ENCODE data around the gene GAS7.
A peak's percentile ranks its signal among the peaks of the same experiment; 100 is the strongest.

The GAS7 gene

DNA sequence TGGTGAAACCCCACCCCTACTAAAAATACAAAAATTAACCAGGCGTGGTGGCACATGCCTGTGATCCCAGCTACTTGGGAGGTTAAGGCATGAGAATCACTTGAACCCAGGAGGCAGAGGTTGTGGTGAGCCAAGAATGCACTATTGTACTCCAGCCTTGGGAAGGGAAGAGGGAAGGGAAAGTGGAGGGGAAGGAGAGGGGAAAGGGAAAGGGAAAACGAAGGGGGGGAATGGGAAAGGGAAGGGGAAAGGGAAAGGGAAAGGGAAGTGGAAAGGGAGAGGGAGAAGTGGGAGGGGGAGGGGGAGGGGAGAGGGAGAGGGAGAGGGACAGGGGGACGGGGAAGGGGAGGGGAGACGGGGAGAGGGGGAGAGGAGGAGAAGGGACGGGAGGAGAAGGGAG lies 122.5 kb downstream of the GAS7 start:
- TF ChIP-seq, protein P1, sequence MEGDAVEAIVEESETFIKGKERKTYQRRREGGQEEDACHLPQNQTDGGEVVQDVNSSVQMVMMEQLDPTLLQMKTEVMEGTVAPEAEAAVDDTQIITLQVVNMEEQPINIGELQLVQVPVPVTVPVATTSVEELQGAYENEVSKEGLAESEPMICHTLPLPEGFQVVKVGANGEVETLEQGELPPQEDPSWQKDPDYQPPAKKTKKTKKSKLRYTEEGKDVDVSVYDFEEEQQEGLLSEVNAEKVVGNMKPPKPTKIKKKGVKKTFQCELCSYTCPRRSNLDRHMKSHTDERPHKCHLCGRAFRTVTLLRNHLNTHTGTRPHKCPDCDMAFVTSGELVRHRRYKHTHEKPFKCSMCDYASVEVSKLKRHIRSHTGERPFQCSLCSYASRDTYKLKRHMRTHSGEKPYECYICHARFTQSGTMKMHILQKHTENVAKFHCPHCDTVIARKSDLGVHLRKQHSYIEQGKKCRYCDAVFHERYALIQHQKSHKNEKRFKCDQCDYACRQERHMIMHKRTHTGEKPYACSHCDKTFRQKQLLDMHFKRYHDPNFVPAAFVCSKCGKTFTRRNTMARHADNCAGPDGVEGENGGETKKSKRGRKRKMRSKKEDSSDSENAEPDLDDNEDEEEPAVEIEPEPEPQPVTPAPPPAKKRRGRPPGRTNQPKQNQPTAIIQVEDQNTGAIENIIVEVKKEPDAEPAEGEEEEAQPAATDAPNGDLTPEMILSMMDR (IDR thresholded peaks at IDR 0.05; ENCODE audit: insufficient read depth, low read depth, low read length, missing control alignments), result no peak

GRCh38 chr17:10073941-10074340 lies 124.5 kb downstream of the GAS7 start:
- no peak for DNase-seq (ENCODE audit: low read depth)
- TF ChIP-seq, protein P1 (IDR thresholded peaks at IDR 0.05; ENCODE audit: insufficient read depth, low read depth, low read length, missing control alignments), result no peak

More for the DNA sequence above, 122.5 kb downstream of the GAS7 start:
- DNase-seq (ENCODE audit: low read depth), result no peak
- H3K4me3 ChIP-seq (ENCODE audit: low read length), result no peak overlapping the region

GRCh38 chr17:10072556-10073425 lies 125.6 kb downstream of the GAS7 start:
- no peak overlapping the region for H3K4me3 ChIP-seq (ENCODE audit: low read length)
- DNase-seq (ENCODE audit: low read depth), result peak; percentile 50
- TF ChIP-seq, protein P1 (IDR thresholded peaks at IDR 0.05; ENCODE audit: insufficient read depth, low read depth, low read length, missing control alignments), result no peak

More at GRCh38 chr17:10073941-10074340, 124.5 kb downstream of the GAS7 start:
- H3K4me3 ChIP-seq (ENCODE audit: low read length), result no peak overlapping the region

DNA sequence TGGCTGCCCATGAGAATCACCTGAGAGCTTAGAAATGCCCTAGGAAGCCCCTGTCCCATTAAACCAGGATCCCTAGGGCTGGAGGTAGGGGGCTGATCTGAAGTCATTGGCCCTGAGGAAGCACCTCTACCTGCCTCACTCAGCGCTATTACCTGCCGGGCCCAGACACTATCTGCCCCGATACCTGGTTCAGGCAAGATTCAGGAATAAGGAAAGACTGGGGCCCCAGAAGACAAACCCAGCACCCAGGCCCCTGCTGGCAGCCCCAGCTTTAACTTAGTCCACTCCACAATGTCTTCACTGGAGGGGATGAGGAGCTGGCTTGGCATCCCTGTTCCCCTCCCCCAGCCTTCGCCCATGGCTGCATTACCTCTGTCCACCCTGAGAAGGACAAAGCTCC lies 126.3 kb downstream of the GAS7 start:
- H3K4me3 ChIP-seq (ENCODE audit: low read length), result no peak overlapping the region
- DNase-seq (ENCODE audit: low read depth), result no peak
- TF ChIP-seq, protein P1 (IDR thresholded peaks at IDR 0.05; ENCODE audit: insufficient read depth, low read depth, low read length, missing control alignments), result no peak

DNA sequence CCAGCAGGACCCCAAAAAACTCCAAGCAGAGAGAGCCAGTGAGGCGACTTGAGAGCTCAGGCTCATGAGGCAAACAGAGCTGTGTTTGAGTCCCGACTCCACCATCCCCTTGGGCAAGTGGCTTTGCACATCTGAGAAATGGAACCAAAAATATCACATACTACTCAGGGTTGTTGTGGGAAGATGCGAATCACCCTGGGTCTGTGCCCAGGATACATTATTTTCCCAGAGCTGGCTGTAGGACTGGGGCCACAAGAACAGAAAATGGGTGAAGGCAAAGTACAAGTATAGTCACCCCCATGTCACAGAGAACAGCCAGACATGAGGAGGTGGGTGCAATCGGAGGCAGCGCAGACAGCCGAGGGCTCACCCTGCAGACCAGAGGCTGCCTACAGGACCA lies 127.3 kb downstream of the GAS7 start:
- TF ChIP-seq, protein P1 (IDR thresholded peaks at IDR 0.05; ENCODE audit: insufficient read depth, low read depth, low read length, missing control alignments), result no peak
- no peak overlapping the region for H3K4me3 ChIP-seq (ENCODE audit: low read length)
- DNase-seq (ENCODE audit: low read depth), result no peak

GRCh38 chr17:10070690-10071089 lies 127.7 kb downstream of the GAS7 start:
- TF ChIP-seq, protein P1 (IDR thresholded peaks at IDR 0.05; ENCODE audit: insufficient read depth, low read depth, low read length, missing control alignments), result no peak
- H3K4me3 ChIP-seq (ENCODE audit: low read length), result no peak overlapping the region
- no peak for DNase-seq (ENCODE audit: low read depth)

DNA sequence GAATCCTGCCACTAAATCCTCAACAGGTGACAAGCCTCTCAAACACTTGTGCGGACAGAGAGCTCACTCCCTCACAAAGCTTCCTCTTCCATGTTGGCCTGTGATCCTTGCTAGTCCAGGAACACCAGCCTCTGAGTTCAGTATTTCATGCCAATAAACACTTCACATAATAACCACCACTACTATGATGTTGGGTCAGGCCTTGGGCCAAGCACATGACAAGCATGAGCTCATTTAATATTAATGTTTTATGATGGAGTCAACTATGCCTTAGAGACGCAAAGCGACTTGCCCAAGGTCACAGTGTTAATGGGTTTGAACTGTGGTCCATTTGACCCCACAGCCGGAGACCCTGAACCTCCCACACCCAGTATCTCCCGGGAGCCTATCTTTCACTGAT lies 129.1 kb downstream of the GAS7 start:
- no peak for DNase-seq (ENCODE audit: low read depth)
- TF ChIP-seq, protein P1 (IDR thresholded peaks at IDR 0.05; ENCODE audit: insufficient read depth, low read depth, low read length, missing control alignments), result no peak
- no peak overlapping the region for H3K4me3 ChIP-seq (ENCODE audit: low read length)
